HG02885 (cell line): ENCODE results near the gene DDX5.

Experiments used
- ATAC-seq: cut with Tn5 transposase; IDR thresholded peaks from one replicate; pipeline ENCODE4 v1.9.1; 2021; ENCODE audit warnings: mild to moderate bottlenecking; ENCODE audit not compliant: unreplicated experiment, poor library complexity

DDX5 gene

DNA sequence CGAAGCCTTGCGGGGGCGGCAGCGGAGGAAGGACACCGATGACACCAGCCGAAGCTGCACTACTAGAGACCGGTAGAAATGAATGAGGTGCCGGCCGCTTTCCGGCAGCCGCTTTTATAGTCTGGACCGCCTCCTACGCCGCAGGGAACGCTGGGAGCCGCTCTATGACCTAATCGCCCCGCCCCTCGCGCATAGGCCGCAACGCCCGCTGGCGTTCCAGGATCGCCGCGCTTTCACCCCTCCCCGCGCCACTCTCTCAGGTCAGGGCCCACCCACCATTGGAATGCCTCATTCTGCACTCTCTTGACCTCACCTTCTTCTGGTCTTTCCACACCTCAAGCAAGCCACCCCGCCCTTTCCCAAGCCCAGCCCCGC, at the start of gene DDX5:
Gene DDX5, minus strand, starts transcription at position 89 of the 375 bp plus-strand sequence. CDS start 170 bp downstream, outside the sequence.
- peak; percentile 68 for ATAC-seq

DNA sequence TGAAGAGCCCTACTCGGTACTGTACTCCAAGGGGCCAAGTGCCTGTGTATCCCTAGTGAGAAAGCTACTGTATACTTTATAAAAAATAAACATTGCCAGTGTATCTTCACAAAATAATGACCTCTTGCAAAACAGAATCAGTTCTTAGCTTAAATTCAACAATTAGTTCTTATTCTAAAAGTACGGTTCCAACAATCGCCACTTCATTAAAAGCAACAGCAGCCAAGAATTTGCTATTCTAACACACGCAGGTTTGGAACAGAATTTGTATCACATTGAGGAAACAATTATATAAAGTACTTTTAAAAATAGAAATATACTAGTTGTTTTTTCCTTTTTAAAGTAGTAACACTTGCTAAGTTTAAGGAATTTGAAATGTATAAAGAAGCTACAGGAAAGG, 49.2 kb upstream of the DDX5 start:
- no peak for ATAC-seq

DNA sequence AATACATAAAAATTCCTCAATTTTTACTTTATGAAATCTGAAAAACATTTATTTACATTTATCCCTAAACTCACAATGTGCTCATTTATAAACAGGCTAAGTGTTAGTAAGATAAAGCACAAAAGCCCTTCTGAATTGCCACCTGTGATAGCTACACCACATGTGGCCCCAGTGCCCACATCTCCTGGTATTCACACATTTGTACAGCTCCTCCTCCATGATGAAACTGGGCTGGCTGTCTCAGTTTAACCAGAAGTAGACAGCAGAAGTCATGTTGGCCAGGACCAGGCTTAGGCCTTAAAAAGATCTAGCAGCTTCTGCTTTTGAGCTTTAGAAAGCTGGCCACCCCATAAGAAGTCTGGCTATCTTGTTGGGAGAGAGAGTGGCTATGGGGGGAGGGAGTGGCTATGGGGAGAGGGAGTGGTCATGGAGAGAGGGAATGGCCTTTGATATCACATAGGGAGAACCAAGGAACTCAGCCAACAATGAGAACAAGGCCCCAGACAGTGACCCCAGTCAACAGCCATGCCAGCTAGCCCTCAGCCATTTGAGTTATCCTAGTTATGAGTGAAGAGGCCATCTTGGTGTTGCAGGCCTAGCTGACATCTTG, 48.0 kb upstream of the DDX5 start:
- ATAC-seq = no peak

DNA sequence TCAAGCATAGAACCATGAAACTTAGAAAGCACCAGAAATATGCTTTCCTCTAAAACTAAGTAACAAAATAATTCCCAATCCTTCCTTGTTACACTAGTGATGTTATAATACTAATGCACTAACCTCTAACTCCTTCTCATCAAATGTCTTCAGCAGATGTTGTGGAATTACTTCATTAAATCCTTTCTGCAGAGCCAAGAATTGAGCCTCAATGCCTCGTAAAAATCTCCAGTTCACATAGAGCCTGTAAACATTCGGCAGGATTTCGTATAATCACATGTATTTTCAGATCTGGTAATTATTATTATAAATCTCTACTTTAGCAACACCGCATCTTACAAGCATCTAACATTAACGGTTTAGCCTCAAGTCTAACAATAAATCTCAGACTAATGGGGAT, 45.4 kb upstream of the DDX5 start:
- ATAC-seq = no peak

DNA sequence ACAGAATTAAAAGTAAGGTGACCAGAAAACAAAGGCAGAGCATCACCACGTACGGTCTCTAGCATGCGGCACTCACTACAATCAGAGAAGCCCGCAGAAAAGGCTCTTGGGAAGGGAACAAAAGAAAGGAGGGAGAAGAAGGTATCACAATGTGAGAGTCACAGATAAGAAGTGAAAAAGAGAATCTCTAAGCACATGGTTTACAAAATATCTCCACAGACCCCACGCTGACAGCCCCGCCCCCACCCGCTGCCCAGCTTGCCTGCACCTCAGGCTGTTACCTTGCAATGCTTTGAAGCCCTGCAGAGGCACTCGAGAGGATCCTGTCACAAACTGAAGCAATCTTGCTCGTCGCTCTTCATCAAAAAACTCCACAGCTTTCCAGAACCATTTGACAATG, 41.2 kb upstream of the DDX5 start:
- ATAC-seq = no peak

DNA sequence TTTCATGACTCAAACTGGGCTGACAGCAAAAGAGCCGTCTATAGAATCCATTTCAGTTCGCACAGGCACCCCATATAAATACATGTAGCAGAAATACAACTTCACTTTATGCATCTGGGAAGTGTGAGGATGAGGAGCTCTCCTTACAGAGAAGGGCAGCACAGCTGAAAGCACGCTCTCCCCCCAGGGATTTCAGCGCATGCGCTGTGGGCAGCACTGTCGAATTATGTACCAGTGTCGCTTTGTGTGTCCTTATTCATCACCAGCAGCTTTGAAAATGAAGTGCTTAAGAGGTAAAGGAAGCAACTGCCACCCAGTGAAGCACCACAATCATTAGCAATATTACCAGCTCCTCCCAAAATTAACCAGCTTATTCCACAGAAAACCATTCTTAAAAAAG, 40.6 kb upstream of the DDX5 start:
- ATAC-seq = no peak

DNA sequence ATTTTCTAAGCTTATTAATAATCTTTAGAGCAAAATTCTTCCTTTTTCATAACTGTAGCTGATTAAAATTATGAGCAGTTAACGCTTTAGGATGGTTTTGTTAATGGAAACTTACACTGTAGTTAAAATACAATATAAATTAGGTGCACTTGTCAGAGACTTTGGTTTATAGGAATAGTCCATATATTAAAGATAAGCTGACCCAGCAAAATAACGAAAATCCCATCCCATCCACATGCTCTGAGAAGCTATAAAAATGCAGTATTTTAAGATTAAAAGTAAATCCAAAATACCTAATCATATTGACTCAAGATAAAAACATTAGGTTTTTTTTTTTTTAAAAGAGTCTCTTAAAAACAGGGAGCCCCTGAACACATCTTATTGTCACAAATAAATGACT, 38.7 kb upstream of the DDX5 start:
- ATAC-seq = no peak

DNA sequence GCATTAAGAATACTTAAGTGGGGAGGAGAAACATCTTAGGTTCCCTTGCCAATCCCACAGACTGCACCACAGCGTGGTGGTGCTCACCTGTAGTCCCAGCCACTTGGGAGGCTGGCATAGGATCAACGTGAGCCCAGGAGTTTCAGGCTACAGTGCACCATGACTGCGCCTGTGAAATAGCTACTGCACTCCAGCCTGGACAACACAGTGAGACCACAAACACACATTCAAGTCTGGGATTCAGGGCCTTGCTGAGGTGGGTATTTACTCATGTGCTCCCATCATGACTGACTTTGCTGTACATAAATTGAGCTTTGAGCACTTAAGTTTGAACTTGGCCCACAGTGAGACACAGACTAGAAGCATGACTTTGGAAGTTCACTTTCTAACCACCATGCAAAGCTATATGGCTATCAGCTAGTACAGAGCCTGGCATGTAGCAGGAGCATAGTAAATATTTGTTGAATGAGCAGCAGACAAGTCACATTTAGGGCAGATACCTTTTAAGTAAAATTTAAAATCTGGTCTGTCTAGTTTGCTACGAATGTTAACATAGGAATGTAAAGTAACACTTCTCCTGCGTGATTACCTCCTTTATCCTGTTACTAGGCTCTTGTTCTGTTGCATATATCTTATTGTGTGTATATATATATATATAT, 34.2 kb upstream of the DDX5 start:
- no peak for ATAC-seq

DNA sequence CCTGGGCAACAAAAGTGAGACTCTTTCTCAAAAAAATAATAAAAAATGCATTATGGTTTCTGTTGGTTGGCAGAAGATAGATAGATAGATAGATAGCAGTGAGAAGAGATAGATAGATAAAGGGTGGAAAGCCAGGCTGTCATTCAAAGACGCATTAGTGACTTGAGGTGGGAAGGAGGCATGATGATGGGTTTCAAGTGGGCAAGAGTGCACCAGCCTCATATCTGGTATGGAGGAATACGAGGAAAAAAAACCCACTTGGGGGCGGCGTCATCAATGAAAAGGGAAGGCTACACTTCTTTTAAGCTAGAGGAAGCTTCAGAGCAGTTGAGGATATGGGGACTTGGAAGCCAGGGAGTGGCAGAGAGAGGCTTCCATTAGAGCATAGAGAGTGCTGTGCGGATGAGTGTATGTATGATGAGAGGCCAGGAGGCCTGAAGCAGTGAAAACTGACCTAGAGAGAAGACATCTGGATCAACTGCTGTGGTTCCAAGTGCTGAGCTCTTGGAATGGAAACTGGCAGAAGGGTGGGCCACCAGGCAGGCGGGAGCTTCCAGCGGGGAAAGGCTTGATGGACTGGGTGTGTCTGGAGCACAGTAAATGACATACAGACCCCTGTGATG, 32.5 kb upstream of the DDX5 start:
- no peak for ATAC-seq

DNA sequence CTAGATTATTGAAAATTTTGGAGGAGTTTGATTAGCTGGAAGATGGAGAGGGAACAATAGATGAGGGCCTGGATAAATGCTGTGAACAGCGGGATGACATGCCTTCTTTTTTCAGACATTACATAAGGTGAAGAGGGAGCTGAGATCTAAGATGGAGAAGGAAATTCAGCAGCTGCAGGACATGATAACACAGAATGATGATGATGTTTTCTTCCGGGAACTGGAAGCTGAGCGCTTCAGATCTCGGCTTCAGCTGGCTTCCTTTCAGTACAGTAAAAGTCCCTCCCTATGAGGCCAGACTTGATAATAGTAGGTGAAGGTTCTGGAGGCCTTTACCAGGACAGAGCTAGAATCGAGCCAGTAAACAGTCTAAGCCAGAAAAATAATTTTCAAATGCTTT, 31.4 kb upstream of the DDX5 start:
- ATAC-seq = no peak

DNA sequence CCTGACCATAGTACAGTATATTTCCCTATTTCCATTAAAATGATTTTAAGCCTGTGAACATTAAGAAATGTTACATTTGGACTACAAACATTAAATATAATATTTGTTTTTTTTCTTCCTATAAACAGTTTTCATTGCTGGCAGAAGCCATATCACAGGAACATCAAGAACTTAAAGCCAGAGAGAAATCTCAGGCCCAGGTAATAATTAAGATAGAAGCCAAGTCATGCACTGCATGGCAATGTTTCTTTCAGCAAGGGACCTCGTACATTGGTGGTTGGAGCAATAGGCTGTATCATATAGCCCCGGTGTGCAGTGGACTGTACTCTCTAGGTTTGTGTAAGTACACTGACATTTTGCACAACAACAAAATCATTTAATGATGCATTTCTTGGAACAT, 30.8 kb upstream of the DDX5 start:
- no peak for ATAC-seq

DNA sequence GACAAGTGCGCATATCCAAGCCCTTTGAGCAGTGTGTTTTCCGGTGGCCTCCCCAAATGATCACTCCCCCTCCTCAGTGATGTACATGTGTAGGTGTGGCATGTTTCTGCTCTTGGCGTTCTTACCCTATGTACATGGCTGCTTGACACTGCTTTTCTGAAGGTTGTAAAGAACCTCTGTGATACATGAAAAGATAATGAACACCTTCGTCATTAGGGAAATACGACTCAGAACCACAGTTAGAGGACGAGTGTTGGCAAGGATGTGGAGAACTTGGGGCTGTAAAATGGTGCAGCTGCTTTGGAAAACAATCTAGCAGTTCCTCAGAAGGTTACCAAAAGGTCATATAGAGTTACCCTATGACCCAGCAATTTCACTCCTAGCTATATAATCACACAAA, 29.3 kb upstream of the DDX5 start:
- ATAC-seq = no peak

DNA sequence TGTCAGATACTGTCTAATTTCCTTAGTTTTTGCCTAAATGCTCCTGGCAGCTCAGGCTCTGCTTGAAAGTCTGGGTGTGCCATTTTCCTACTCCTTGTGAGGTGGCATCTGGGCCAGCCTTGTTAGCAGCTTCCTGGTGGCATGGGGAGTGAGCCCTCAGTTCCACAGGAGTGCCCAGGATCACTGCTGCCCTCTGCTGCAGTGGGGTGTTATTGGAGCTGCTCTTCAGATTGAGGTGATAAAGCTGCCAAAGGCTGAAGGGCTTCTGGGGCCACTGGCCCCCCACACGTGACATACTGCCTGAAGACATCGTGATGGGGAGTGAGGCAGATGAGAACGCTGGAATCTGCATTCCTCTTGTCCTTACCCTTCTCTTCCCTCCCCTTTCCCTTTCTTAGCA, 28.1 kb upstream of the DDX5 start:
- ATAC-seq = no peak

DNA sequence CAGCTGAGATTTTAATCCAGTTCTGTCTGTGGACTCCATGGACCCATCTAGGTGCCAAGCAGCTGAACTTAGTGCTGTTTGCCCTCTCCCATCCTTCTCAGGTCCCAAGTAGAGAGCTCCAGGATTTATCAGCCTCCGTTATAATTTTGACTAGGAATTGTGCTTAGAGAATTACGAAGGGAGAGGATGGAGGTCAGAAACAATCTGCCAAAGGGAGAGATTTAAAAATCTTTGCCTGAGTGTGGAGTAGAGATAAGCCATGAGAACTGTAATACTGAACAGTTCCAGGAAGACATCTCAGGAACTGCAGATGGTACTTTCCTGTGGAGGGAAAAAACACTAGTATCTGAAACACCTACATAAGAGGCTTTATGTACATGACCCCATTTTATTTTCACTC, 27.7 kb upstream of the DDX5 start:
- ATAC-seq = no peak

DNA sequence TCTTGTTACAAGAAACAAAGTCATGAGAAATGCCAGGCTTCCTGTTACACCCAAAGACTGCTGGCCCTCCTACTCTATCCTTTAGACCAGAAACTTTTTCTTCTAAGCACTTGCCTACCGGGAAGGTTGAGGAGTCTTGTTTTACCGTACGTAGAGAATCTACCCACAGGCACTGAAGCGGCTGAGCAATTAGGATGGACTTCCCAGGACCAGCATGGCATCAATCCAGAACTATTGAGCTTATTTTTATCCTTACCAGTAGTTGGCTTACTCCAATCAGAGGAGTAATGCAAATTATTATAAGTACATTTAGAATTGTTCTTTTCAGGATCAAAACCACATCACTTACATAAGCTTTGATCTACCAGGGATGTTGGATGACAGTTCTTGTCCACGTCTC, 26.3 kb upstream of the DDX5 start:
- no peak for ATAC-seq

DNA sequence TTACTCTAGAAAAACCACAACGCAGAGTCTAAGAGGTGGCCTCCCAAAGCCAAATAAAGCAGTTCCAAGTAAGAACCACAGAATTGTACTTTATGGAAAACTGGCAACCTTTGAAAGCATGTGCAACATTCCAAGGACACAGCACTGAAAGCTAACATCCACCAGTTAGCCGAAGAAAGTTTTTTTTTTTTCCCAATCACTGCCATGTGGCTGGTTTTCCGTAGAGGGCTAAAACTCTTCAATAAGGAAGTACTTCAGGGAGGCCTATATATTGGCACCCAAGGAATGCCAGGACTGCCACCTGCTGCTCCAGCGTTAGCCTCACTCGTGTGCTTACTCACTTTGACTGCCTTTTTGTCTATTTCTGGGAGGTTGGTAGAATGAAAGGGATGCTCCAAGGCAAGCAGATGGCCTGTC, 25.9 kb upstream of the DDX5 start:
- ATAC-seq = no peak

DNA sequence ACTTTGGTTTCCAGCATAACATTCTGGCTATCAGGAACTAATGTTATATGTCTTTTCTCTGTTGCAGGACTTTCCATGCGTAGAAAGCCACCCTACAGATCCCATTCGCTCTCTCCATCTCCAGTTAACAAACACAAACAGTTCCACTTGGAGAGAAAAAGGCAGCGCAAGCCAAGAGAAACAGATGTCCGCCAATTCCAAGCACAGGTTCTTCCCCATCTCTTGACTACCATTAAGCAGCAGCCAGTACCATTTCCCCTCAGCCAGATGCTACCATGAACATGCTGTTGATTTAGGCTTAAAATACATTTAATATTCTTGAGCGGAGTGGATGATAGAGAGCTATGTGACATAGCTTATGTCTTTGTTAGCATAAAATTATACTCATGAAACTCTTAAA, 23.1 kb upstream of the DDX5 start:
- ATAC-seq = no peak

DNA sequence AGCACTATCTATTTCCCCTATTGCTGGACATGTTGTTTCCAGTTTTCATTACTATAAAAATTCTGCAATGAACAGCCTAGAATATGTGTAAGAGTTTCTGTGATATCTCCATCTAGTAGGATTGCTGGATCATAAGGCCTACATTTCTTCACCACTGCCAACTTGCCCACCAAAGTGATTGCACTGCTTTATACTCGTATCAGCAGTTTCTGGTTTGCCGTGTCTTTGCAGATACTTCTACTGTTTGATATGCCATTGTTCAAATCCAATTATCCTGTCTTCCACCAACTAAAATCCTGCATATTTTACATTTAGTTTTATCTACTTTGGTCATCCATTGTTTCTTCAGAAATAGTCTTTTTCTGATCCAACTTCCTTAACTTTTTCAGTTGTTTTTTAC, 21.8 kb upstream of the DDX5 start:
- no peak for ATAC-seq

DNA sequence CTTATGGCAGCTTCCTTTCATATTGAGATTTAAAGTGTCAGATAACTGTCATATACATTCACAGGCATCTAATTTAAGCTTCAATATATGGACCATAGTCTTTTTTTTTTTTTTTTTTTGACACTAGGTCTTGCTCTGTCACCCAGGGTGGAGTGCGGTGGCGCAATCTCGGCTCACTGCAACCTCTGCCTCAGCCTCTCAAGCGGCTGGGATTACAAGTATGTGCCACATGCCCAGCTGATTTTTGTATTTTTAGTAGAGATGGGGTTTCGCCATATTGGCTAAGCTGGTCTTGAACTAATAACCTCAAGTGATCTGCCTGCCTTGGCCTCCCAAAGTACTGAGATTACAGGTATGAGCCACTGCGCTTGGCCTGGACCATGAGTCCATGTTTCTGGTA, 14.3 kb upstream of the DDX5 start:
- ATAC-seq = no peak

DNA sequence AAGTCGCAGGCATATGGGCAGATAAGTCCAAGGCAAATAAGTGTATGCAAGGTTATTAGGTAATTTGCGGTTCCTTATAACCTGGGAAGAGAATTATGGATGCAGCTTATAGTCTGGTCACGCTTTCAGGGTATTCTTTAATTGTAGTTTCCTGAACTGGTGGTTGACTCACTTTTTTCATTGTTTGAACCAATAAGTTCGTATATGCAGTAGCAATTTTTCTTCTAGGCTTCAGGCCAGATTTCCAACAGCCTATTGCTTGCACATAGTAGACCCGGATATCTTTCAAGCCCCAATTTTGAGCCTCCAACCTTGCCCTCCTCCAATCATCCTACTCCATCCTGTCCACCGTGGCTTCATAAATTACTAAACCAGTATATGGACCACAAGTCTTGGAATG, 13.5 kb upstream of the DDX5 start:
- ATAC-seq = no peak

DNA sequence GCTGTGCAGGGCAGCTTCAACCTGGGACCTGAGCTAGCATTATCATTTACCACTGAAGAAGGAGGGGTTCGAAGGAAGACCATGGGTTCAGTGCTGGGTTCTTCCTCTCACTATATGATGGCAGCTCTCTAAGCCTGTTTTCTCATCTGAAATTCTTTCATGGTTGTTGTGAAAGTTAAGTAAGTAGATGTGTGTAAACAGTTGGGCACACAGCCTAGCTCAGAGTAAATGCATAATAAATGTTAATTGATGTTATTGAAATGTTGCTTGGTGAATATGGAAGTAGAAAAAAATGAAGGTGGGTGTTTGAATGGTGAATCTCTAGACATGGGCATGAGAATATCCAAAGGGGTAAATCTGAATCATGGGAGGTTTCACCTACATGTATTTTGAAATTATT, 9.7 kb upstream of the DDX5 start:
- ATAC-seq = no peak

DNA sequence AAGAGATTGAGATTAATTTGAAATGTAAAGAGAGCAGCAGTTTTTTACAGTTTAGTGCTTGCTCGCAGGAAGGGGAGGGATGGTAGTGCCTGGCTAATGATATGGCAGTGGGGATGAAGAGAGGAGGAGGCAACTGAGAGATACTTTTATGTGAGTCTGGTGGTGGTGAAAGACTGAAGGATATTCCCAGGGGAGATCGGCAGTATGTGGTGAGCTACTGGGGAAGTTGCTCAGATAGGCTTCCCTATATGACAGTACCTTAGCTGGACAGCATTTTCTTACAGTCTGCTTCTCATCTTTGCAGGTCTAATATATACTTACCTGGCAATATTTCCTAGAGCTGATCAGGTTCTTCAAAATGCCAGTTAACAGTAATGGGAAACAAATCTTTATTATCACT, 9.3 kb upstream of the DDX5 start:
- ATAC-seq = no peak
